Stimulated activated CD4-positive, alpha-beta T cell treated with anti-CD3 and anti-CD28 coated beads, TNF-alpha, amount 100 ng/mL, for 1 hour (primary cell): Measurements from ENCODE around the gene UBXN4.
A peak's percentile ranks its signal among the peaks of the same experiment; 100 is the strongest.
"Not testable (repeated sequence)": the region's sequence is repeated elsewhere in the genome, so short reads cannot be mapped to it uniquely, and the experiment has no call there.

Source experiments
- DNase-seq, 3 donors: peaks; one replicate each; pipeline ENCODE4 v3.0.0-alpha.2; 2020; ENCODE audit warnings: low read depth in 3 of 3, low spot score in 1 of 3

Gene UBXN4

DNA sequence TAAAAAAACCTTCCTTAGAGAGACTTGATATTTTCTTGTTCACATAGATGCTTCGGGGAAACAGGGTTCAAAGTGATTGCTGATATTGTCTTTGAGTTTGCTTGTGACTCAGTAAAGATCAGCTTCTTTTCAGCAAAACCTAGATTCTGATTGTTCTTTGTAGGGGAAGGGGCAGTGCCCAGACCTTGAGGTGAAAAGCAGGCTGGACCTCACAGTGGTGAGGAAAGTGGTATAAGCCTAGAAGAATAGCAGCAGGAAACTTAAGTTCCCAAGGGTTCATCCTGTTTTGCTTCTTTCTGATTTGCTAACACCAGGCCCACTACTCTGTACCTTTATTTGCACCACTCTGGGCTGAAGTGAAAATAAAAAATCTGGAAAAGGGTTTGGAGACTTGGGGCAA, 20.9 kb downstream of the UBXN4 start:
- DNase-seq = no peak

DNA sequence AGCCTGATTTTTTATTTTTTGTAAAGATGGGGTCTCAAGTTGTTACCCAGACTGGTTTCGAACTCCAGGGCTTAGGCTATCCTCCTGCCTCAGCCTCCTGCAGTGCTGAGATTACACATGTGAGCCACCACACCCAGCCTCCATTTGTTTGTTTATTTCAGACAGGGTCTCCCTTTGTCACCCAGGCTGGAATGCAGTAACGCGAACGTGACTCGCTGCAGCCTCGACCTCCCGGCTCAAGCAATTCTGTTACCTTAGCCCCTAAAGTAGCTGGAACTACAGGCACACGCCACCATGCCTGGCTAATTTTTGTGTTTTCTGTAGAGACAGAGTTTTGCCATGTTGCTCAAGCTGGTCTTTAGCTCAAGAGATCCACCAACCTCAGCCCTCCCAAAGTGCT, 27.2 kb downstream of the UBXN4 start:
- no peak for DNase-seq

DNA sequence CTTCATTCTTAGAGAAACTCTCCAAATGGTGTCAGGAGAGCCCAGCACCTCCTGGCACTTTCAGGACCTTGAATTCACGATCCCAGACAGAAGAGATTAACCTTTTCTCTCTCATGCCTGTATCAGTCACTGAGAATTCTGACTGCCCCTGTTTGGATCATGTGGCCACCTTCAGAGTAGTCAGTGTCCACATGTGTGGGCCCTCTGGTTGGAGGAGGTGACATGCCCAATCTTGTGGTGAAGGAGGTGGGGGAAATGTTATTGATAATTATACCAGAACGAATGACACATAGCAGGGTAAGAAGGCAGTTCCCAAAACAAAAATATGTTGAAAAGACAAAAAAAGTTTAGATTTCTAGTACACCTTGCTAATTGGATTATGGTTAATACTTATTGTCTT, 31.7 kb downstream of the UBXN4 start:
- no peak for DNase-seq

DNA sequence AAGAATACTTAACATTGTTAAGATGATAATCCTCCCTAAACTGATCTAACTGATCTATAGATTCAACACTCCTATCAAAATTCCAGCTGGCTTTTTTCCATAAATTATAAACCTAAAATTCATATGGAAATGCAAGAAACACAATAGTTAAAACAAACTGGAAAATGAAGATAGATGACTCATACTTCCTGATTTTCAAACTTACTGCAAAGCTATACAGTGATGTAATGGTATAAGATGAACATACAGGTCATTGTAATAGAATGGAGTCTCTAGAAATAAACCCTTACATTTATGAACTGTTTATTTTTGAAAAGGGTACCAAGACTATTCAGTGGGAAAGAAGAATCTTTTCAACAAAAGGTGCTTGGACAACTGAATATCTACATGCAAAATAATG, 32.3 kb downstream of the UBXN4 start:
- DNase-seq = no peak

DNA sequence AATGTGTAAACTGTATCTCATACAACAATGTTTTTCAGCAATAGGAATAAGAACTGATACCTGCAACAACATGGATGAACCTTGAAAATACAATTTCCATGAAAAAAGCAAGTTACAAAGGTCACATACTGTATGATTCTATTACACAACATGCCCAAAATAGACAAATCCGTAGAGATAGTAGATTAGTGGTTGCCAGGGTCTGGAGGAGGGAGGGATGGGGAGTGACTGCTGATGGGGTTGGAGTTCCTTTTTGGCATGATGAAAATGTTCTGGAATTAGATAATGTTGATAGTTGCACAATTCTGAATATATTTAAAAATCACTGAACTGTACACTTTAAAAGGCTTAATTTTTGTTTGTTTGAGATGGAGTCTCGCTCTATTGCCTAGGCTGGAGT, 33.8 kb downstream of the UBXN4 start:
- DNase-seq = no peak

DNA sequence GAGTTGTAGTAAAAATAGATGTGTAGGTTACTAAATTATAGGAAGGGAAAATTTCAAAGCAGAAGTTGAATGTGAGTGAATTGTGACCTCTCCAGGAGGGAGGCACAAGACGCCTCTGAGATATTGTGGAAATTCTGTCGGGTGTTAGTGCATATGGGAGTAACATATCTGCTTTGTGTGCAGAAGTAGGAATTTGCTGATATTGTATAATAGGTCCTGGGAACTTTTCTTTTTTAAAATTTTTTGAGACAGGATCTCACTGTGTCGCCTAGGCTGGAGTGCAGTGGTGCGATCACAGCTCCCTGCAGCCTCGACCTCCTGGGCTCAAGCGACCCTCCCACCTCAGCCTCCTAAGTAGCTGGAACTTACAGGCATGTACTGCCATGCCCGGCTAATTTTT, 34.7 kb downstream of the UBXN4 start:
- DNase-seq = no peak

DNA sequence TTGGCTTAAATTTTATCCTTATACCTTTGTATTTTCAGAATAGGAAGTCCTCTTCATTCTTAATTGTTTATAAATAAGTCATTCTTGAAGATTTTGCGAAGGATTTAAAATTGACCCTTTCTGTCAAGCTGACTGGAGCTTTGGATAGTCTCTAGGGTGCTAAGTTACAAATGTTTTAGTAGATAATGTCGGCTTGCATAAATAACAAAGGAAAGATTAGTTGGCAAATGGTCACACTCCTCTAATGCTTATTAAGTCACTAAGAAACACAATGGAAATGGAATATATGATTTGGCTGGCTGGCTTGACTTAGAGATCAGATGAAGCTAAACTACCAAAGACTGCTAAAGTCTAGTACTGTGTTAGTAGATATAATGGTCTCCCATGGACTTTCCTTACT, 40.6 kb downstream of the UBXN4 start:
- no peak for DNase-seq

DNA sequence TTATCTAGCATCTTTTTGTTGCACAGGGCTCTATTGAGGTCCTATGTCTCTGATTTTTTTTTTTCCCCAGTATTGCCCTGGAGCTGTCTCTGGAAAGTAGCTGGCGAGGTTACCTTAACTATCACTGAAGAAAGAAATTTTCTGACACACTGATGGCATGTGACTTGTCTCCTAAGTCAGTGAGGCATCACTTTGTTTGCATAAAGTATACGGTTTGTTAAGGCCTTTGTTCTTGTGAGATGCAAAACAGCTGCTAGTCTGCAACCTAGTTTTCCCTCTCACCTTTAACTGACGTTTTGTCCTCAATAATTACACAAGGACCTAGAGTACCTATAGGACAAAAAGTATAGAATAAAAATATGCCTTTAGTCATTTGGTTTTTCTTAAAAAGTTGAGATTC, 41.8 kb downstream of the UBXN4 start:
- DNase-seq = no peak

DNA sequence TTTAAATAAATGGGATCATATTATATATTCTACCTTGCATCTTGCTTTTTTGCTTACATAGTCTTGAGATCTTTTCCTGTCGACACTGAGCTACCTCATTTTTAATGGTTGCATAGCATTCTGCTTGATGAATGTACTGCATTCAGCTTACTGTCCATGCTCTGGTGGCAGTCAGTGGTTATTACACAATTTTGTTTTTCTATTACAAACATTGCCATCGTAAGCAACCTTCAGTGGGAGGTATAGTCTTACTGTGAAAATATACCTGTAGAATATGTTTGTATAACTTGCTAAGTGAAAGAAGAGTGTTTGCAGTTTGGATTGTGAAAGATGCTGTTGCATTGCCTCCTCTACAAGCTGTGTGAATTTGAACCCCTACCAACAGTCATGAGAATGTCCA, 43.4 kb downstream of the UBXN4 start:
- DNase-seq = no peak

DNA sequence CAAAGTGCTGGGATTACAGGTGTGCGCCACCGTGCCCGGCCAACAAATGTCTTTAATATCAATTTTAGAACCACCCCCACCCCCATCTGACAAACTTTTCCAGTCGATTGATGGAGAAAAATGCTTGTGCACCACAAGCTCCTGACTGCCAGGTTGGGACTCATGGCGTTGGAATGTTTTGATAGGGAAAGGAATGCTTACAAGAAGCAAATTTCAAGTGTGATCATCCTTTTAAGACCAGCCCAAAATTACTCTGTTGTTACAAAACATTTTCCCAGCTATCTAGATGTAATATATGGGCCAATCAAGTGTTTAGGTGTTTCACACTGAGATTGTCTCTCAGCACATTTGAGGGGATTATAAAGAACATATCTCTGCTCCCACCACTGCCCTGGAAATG, 45.2 kb downstream of the UBXN4 start:
- no peak for DNase-seq

DNA sequence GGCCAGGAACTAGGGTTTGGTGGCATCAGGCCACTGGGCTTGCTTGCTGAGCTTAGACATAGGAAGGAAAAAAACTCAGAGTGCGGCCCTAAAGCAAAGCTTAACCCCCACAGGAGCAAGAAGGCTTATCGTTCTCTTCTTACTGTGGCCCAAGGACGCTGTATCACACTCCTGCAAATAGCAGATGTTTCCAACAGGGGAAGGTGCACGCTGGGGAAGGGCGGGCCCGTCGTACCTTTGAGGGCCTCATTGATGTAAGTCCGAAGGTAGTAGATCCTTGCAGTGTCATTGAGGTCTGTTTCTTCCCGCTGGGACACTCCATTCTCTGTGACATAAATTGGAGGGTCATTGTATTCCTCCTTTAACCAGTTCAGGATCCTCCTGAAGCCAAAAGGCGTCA, 48.8 kb downstream of the UBXN4 start:
- DNase-seq = no peak

DNA sequence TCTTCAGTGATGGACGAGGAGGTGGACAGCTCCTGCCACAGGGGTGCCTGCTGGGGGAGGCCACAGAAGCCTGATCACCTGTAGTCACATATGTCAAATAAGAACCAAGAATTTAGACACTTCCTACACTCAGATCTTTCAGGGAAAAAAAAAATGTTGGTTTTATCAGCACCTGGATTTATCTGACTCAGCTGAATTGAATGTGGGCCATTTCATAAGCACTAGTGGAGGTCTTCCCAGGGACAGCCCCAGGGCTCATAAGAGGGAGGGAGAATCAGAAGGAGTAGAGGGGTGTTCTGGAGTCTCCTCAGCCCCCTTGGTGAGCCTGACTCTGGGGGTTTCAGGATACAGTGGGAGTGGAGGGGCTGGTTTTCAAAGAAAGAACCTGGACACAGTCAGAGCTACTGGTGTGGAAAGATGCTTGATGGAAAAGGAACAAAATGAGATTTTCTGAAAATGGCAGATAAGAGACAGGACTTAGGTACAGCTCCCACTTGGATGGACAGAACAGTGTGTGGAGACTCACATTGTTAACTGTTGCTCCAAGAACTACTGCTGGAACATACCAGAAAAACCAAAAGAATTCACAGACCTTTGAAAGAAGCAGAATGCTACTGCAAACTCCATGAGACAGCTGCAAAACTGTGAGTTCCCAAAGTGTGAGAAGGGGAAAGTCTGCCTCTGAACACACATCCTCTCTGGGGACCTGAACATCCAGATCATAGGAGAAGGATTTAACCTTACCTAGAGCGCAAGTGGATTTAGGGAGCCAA, 49.9 kb downstream of the UBXN4 start:
- DNase-seq = no peak

DNA sequence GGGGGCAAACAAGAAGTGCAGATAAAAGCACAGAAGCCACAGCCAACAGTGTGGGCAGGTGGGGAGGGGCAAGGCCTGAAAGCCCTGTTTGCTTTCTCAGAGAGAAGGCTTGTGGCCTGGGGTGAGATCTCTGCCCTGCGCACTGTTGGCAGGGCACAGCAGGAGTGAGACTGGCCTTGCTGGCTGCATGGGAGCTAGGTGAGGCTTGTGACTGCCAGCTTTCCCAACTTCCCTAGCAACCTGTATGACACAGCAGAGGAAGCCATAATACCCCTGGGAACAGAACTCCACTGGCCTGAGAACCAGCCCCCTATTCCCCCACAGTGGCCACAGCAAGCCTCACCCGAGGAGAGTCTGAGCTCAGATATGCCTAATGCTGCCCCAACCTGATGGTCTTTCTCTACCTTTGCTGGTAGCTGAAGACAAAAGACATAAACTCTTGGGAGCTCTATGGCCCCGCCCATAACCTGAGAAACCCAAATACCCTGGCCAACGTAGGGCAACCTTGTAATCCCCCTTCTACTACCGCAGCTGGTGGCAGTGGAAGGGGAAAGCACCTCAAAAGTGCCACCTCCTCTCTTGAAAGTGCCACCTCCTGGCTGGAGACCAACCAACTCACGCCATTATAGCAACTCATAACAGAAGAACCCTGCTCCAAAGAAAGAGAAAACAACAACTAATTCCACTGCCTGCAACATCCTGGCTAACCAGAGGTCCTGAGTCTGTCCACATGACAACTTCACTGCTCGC, 50.9 kb downstream of the UBXN4 start:
- DNase-seq = no peak

DNA sequence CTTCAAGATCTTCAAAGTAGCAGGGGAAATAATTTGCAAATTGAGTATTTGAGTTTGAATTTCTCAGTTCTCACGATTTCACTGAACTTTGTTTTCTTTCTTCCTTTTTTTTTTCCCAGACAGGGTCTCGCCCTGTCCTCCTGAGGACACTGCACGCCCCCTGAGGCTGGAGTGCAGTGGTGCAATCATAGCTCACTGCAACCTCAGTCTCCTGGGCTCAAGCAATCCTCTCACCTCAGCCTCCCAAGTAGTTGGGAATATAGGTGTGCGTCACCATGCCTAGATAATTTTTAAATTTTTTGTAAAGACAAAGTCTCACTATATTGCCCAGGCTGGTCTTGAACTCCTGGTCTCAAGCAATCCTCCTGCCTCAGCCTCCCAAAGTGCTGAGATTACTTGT, 54.0 kb downstream of the UBXN4 start:
- DNase-seq = not testable (repeated sequence)

DNA sequence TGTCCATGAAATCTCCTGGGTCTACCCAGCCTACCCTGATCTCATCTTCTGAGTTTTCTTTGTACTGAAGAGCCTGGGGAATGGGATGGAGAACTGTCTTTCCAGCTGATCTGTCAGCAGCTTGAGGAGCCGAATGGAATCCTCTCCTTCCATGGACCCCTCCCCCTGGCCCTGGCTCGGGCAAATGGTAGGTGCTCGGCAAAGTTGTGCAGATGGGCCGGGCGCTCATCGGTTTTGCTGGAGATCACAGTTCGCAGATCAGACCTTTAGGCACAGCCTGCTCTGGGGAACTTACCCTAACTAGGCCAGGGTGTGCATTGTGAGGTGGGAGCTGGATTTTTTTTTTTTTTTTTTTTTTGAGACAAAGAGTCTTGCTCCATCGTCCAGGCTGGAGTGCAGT, 55.0 kb downstream of the UBXN4 start:
- DNase-seq = no peak

DNA sequence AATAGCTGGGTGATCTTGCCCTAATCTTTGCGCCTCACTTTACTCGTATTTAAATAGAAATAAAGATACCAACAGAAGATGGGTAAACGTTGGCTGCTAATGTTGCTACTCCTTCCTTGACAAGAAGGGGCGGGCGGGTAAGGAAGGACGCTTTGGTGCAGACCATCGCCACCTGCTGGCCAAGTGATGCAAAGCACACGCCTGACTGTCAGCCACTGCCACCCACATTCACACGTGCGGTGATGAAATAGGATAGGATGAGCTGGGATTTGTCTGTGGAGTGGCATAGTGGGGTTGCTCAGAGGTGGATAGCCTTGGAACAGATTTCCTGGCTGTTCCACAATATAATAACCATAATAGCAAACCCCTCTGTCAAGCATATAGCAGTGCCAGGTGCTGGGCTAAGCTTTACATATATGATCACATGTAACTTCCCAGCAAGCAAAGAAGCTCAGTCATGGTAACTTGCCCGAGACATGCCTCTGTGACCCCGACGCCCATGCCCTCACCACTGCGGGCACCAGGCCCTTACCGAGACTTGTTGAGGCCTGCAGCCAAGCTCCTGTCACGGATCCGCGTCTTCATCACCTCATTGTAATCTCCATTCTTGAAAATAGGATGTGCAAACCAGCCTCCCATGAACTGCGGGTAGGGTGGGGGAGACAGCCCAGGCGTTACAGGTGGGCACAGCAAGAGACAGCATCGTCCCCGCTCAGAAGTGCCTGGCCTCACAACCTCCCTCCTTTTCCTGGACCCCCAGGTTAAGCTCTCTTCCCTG, 56.0 kb downstream of the UBXN4 start:
- peak; percentile 15 to 65 (median 43) for DNase-seq

DNA sequence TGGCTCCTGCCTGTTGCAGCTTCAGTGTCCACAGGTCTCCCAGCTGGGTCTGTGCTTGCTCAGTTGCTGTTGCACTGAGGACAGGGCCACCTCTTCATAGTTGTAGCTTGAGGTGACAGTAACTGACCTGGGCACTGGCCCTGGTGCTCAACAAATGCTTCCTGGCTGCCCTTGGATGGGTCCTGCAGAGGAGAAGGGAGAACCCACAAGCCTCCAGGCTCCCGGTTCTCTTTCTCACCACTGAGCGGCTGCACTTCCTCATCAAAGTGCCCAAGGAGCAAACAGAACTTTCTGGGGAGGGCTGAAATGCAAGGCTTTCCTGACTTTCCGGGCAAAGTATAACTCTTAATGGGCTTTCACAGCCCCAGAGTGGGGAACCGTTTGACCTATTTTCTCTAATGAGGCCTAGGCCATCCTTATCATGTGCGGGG, 56.6 kb downstream of the UBXN4 start:
- no peak for DNase-seq

DNA sequence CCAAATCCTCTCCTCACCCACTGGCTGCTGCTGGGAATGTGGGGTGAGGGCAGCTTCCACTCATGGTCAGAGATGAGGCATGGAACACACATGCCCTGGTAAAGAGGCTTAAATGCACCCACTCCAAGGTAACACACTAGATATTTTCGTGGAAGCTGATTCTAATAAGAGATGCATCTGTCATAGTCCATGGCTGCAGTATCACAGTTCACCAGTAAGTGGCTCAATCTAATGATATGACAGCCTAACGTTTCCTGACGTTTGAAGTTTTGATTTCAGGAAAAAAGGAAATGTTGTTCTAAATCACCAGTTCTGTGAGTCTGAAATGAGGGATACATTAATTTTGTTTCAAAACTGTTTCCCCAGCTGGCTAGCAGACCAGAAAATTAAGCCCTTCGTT, 57.1 kb downstream of the UBXN4 start:
- DNase-seq = no peak

DNA sequence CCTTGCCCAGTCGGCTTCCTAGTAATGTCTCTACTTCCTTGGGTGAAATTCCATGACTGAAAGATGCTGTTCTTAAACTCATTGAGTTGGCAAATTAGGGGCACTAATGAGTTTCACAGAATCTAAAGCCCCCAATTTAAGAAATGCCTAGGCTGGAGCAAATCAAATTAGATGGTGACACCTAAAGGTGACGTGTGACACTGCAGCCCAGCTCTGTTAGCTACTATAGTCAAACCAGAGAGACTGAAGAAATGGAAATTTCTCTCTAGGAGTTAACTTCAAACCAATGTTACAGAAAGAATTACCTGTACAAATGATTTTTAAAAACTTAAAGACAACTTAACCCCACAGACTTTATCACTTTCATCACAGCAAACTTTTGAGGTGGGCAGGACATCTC, 58.1 kb downstream of the UBXN4 start:
- no peak for DNase-seq

DNA sequence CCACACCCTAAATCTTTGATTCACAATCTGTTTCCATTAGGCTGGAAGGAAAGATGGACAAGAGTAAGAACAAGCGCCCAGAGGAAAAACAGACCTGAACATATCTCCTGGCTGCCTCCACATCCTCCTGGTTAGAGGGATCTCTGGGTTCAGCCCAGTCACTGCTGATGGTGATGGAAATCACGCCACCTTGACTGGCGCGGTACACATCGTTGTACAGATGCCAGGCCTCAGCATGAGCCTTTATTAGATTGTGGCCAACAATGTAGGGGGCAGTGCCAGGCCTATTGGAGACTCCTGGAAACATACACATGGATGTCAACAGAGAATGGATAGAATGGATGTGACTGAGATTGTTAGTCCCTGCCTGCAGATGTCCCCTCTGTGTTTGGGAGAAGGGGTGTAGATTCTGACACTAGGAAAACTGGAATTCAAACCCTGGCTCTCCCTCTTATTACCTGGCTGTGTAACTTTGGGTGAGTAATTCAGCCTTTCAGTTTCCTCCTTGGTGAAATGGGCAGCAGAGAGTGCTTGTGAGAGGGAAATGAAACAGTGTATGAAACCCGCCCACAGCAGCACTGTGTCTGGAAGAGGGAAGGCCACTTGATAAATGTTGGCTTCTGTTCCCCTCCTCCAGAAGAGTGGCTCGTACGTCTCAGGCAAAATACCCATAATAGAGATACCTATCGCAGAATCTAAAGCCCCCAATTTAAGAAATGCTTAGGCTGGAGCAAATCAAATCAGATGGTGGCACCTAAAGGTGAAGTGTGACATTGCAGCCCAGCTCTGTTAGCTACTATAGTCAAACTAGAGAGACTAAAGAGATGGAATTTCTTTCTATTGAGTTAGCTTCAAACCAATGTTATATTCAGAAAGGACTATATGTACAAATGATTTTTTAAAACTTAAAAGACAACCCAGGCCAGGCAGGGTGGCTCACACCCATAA, 59.1 kb downstream of the UBXN4 start:
- no peak for DNase-seq

DNA sequence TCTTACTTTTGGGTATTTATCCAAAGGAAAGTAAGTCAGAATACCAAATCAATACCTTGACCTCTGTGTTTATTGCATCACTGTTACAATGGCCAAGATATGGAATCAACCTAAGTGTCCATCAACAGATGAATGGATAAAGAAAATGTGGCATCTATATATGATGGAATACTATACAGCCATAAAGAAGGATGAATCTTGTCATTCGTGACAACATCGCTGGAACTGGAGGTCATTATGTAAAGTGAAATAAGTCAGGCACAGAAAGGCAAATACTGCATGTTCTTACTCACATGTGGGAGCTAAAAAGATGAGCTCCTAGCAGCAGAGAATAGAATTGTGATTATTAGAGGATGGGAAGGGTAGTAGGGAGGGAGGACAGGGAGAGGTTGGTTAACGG, 60.7 kb downstream of the UBXN4 start:
- no peak for DNase-seq
